ENCODE data around the gene CBX1. TPM values are rescaled to one million over a fixed set of nuclear protein-coding genes. Genes with fewer than 3 reads are reported as not detected.
A peak's percentile ranks its signal among the peaks of the same experiment; 100 is the strongest.

Gene CBX1
- total RNA-seq, 1 donor from 2014 or later = 74.9 TPM

- Mint-ChIP-seq H3K27ac (ENCODE audit: unreplicated experiment) (peak overlapping the region; percentile 95), H3K4me1 (ENCODE audit: low read depth) (peaks cover 49% of the 10 kb centered on the region), H3K4me3 (ENCODE audit: unreplicated experiment) (peak overlapping the region; percentile 77), H3K9me3 (ENCODE audit: low read depth) (no peaks in the 10 kb centered on the region), H3K27me3 (ENCODE audit: low read depth) (no peaks in the 10 kb centered on the region), H3K36me3 (ENCODE audit: low read depth) (no peaks in the 10 kb centered on the region)
- DNase-seq (ENCODE audit: low spot score) = no peak
- TF ChIP-seq CTCF (IDR thresholded peaks at IDR 0.05) = no peak
Measured at GRCh38 chr17:48025904-48026501, 75.3 kb downstream of the CBX1 start.

- Mint-ChIP-seq H3K27me3 (ENCODE audit: low read depth) (no peaks in the 10 kb centered on the region), H3K4me1 (ENCODE audit: low read depth) (peaks cover 41% of the 10 kb centered on the region), H3K36me3 (ENCODE audit: low read depth) (no peaks in the 10 kb centered on the region), H3K9me3 (ENCODE audit: low read depth) (no peaks in the 10 kb centered on the region), H3K27ac (ENCODE audit: unreplicated experiment) (peak overlapping the region; percentile 95), H3K4me3 (ENCODE audit: unreplicated experiment) (peak overlapping the region; percentile 77)
- peak; percentile 83 for TF ChIP-seq CTCF (IDR thresholded peaks at IDR 0.05)
- DNase-seq (ENCODE audit: low spot score) = peak; percentile 100
Measured at GRCh38 chr17:48025040-48025903, 76.0 kb downstream of the CBX1 start.

DNA sequence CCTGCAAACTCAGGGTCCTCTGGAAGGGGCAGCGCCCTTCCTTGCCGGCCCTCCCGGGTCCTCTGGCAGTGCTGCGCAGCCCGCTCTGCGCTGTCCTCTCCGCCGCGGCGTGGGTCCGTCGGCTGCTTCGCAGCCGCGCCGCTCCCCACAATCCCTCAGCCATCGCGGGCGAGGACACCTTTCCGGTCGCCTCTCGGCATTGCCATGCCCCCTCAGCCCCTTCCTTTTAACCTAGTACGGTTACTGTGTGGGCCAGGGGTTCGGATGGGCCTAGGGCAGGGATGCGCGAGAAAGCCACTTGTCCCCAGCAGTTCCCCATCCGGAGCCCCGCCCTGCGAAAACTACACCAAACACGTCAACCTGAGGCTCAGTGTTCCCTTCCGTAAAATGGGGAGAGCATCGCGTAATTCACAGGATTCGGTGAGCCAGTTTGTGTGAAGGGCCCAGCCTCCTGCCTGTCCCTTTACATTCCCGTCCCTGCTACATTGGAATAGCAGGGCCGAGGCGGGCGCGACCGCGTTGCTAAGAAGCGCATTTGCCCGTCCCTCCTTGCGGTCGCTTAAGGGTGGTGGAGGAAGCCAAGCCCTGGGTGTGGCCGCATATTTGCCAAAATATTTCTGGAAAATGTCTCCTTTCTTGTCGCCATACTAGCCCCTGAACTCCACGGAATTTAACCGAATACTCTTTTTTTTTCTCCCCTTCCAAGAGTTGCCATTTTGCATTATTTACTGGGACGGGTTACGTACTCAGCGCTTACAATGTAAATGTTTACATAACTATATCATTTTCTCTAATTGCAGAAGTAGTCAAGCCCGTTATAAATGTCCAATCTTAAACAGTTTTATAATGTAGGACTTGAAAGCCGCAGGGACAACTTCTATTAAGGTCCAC is 76.9 kb downstream of the CBX1 start:
- H3K27me3 Mint-ChIP-seq (ENCODE audit: low read depth) = no peaks in the 10 kb centered on the region

DNA sequence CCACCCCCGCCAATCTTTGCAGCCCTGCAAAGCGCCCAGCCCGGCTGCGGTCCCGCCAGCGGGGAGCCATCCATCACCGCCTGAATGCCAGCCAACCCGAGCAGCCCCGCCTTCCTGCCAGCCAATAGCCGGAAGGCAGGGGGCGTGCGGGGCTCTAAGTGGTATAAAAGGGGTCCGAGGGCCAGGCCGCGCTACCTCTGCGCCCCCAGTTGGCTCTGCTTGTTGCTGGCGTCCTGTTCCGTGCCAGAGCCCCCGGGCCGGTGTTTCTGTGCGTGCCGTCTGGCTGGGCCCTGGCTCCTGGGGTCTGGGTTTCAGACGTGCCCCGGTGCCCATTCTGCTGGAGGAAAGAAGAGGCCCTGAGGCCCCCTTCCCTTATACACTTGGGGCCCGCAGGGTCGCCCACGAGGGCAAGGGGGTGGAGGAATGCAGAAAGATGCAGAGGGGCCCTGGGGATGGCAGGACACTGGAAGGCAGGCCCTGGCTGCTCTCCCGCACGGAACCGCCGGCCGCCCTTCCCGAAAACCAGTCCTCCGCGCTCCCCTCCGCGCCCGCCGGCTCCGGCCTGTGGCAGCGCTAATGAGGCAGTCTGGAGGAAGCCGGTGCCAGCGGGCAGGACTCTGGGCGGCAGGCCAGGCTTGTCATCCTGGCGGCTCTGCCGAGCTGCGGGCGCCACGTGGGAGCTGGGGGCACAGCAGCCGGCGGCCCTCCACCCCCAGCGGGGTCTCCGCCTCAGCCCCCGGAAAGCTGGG is 77.7 kb downstream of the CBX1 start:
- Mint-ChIP-seq H3K36me3 (ENCODE audit: low read depth) (no peaks in the 10 kb centered on the region), H3K9me3 (ENCODE audit: low read depth) (no peaks in the 10 kb centered on the region), H3K27me3 (ENCODE audit: low read depth) (no peaks in the 10 kb centered on the region), H3K4me3 (ENCODE audit: unreplicated experiment) (peak overlapping the region; percentile 67), H3K27ac (ENCODE audit: unreplicated experiment) (peak overlapping the region; percentile 94), H3K4me1 (ENCODE audit: low read depth) (peaks cover 40% of the 10 kb centered on the region)
- peak; percentile 69 for TF ChIP-seq CTCF (IDR thresholded peaks at IDR 0.05)
- DNase-seq (ENCODE audit: low spot score) = peak; percentile 98

More for the DNA sequence above, 76.9 kb downstream of the CBX1 start:
- Mint-ChIP-seq H3K27ac (ENCODE audit: unreplicated experiment) (peak overlapping the region; percentile 95), H3K36me3 (ENCODE audit: low read depth) (no peaks in the 10 kb centered on the region), H3K9me3 (ENCODE audit: low read depth) (no peaks in the 10 kb centered on the region), H3K4me1 (ENCODE audit: low read depth) (peaks cover 40% of the 10 kb centered on the region), H3K4me3 (ENCODE audit: unreplicated experiment) (peak overlapping the region; percentile 77)
- DNase-seq (ENCODE audit: low spot score) = no peak
- no peak for TF ChIP-seq CTCF (IDR thresholded peaks at IDR 0.05)

Measured in chondrocyte (in vitro differentiated cells).